H1 (cell line): ENCODE results near the gene TPMT. TPM values are rescaled to one million over a fixed set of nuclear protein-coding genes. Genes with fewer than 3 reads are reported as not detected.

Source experiments
- CTCF ChIA-PET: fragments of 300-600 bp; sonication (Branson Sonifier 250); formaldehyde crosslinking; loops from one replicate; lab custom pipeline; 2021; ENCODE audit not compliant: partially characterized antibody; lab: Charles Lee
- POLR2A ChIA-PET: fragments of 300-600 bp; sonication (Branson Sonifier 250); formaldehyde crosslinking; loops from one replicate; lab custom pipeline; 2021; ENCODE audit warnings: inconsistent platforms; ENCODE audit not compliant: partially characterized antibody; lab: Charles Lee
- DNase-seq, 2 experiments: peaks; one replicate each; pipeline versions ENCODE4 v3.0.0 to v3.0.0-alpha.2; 2010 to 2022; ENCODE audit warnings: low spot score in 2 of 2, low read depth in 1 of 2, mixed read lengths in 1 of 2
- FAIRE-seq: peaks from 2 replicates; lab custom pipeline; 2011; peaks lifted over from hg19 to GRCh38; lab: Jason Lieb, UNC
- H2AFZ ChIP-seq: 2 replicates; pipeline ENCODE4 v1.8.1; 2012; ENCODE audit warnings: low read length, inconsistent platforms
- H2AK5ac ChIP-seq: 2 replicates; pipeline ENCODE4 v1.6.1; 2013; ENCODE audit warnings: low read depth, low read length
- H2BK120ac ChIP-seq: replicated peaks from 2 replicates; pipeline ENCODE3; 2013; ENCODE audit warnings: low read depth, low read length, inconsistent platforms
- H2BK12ac ChIP-seq: 2 replicates; pipeline ENCODE4 v1.6.1; 2013; ENCODE audit warnings: low read depth, low read length
- H2BK15ac ChIP-seq: 2 replicates; pipeline ENCODE4 v1.6.1; 2013; ENCODE audit warnings: low read length
- H2BK20ac ChIP-seq: 2 replicates; pipeline ENCODE4 v1.6.1; 2013; ENCODE audit warnings: low read length
- H2BK5ac ChIP-seq: 2 replicates; pipeline ENCODE4 v1.6.1; 2013; ENCODE audit warnings: low read depth, low read length
- H3K14ac ChIP-seq: 2 replicates; pipeline ENCODE4 v1.6.1; 2013; ENCODE audit warnings: inconsistent platforms; ENCODE audit not compliant: insufficient read length
- H3K18ac ChIP-seq: 2 replicates; pipeline ENCODE4 v1.6.1; 2013; ENCODE audit warnings: low read length; ENCODE audit errors: extremely low read depth
- H3K23ac ChIP-seq: 2 replicates; pipeline ENCODE4 v1.6.1; 2013; ENCODE audit warnings: inconsistent platforms; ENCODE audit not compliant: insufficient read length
- H3K23me2 ChIP-seq: 2 replicates; pipeline ENCODE4 v1.6.1; 2013; ENCODE audit warnings: low read depth, low read length
- H3K27ac ChIP-seq: 2 replicates; pipeline ENCODE4 v1.6.1; 2011; ENCODE audit warnings: low read depth, low read length, inconsistent platforms
- H3K27me3 ChIP-seq, 4 experiments: replicated peaks in 1 of 4; 1 replicate in 1 of 4; 2 replicates in 3 of 4; pipeline versions ENCODE4 v1.6.1 to v1.8.1; 2011 to 2013; ENCODE audit warnings: low read length in 3 of 4, mild to moderate bottlenecking in 3 of 4, inconsistent platforms in 2 of 4, mixed read lengths in 2 of 4, moderate library complexity in 1 of 4; ENCODE audit not compliant: control insufficient read depth in 3 of 4, insufficient read depth in 3 of 4; ENCODE audit errors: extremely low read depth in 1 of 4
- H3K36me3 ChIP-seq, 4 experiments: 2 replicates each; pipeline versions ENCODE4 v1.6.1 to v1.8.1; 2011 to 2013; ENCODE audit warnings: mild to moderate bottlenecking in 4 of 4, low read length in 3 of 4, moderate library complexity in 2 of 4, control low read depth in 1 of 4, inconsistent platforms in 1 of 4; ENCODE audit not compliant: insufficient read depth in 4 of 4, control insufficient read depth in 2 of 4
- H3K4ac ChIP-seq: replicated peaks from 2 replicates; pipeline ENCODE3; 2013; ENCODE audit warnings: low read length, low read depth, mixed read lengths, inconsistent platforms; ENCODE audit not compliant: insufficient read length
- H3K4me1 ChIP-seq, 4 experiments: replicated peaks in 1 of 4; 1 replicate in 1 of 4; 2 replicates in 3 of 4; pipeline versions ENCODE4 v1.6.1 to v1.8.1; 2011 to 2013; ENCODE audit warnings: low read length in 3 of 4, inconsistent platforms in 2 of 4, mixed read lengths in 1 of 4; ENCODE audit not compliant: insufficient read depth in 4 of 4, control insufficient read depth in 3 of 4
- H3K4me2 ChIP-seq, 2 experiments: 2 replicates each; pipeline versions ENCODE4 v1.6.1 to v1.8.1; 2011 to 2013; ENCODE audit warnings: low read depth in 2 of 2, low read length in 2 of 2, control low read depth in 1 of 2, inconsistent platforms in 1 of 2, mild to moderate bottlenecking in 1 of 2; ENCODE audit not compliant: insufficient read depth in 1 of 2
- H3K4me3 ChIP-seq, 4 experiments: fragments of 200-600, 300-600 bp in 1 of 4; sonication (generic), shearing (Covaris generic), sonication (Bioruptor Twin) in 1 of 4; 2 replicates each; pipeline versions ENCODE4 v1.5.1 to v1.8.1; 2011 to 2016; ENCODE audit warnings: low read length in 4 of 4, low read depth in 3 of 4, control low read depth in 2 of 4, inconsistent platforms in 2 of 4, mild to moderate bottlenecking in 2 of 4, mixed read lengths in 1 of 4, moderate library complexity in 1 of 4; ENCODE audit not compliant: insufficient read depth in 2 of 4; ENCODE audit errors: extremely low read depth in 1 of 4
- H3K56ac ChIP-seq: replicated peaks from 2 replicates; pipeline ENCODE3; 2013; ENCODE audit warnings: low read depth, mild to moderate bottlenecking, mixed read lengths, low read length, inconsistent platforms; ENCODE audit not compliant: insufficient read length
- H3K79me1 ChIP-seq: 2 replicates; pipeline ENCODE4 v1.6.1; 2013; ENCODE audit warnings: low read depth, low read length, control low read depth
- H3K79me2 ChIP-seq, 2 experiments: 2 replicates each; pipeline versions ENCODE4 v1.6.1 to v1.8.1; 2012 to 2013; ENCODE audit warnings: low read length in 2 of 2, mild to moderate bottlenecking in 2 of 2, inconsistent platforms in 1 of 2; ENCODE audit not compliant: insufficient read depth in 2 of 2, control insufficient read depth in 1 of 2
- H3K9ac ChIP-seq, 4 experiments: replicated peaks in 1 of 4; 1 replicate in 1 of 4; 2 replicates in 3 of 4; pipeline versions ENCODE4 v1.6.1 to v1.8.1; 2011 to 2013; ENCODE audit warnings: low read depth in 3 of 4, low read length in 3 of 4, control low read depth in 2 of 4, mild to moderate bottlenecking in 2 of 4, moderate library complexity in 2 of 4, inconsistent platforms in 1 of 4; ENCODE audit errors: extremely low read depth in 1 of 4
- H3K9me3 ChIP-seq, 2 experiments: 2 replicates each; pipeline versions ENCODE4 v1.6.1 to v1.8.1; 2012 to 2013; ENCODE audit warnings: mild to moderate bottlenecking in 2 of 2, moderate library complexity in 2 of 2, control low read depth in 1 of 2, inconsistent platforms in 1 of 2, low read depth in 1 of 2, low read length in 1 of 2, mixed read lengths in 1 of 2; ENCODE audit not compliant: insufficient read depth in 2 of 2
- H4K20me1 ChIP-seq, 2 experiments: replicated peaks in 1 of 2; 2 replicates each; pipeline versions ENCODE3 to v1.8.1; 2011 to 2013; ENCODE audit warnings: inconsistent platforms in 2 of 2, low read length in 2 of 2, mild to moderate bottlenecking in 1 of 2; ENCODE audit not compliant: insufficient read depth in 2 of 2, control insufficient read depth in 1 of 2
- H4K5ac ChIP-seq: 2 replicates; pipeline ENCODE4 v1.6.1; 2013; ENCODE audit warnings: low read length, low read depth, mixed read lengths, inconsistent platforms; ENCODE audit not compliant: insufficient read length
- H4K8ac ChIP-seq: 2 replicates; pipeline ENCODE4 v1.8.0; 2013; ENCODE audit warnings: mild to moderate bottlenecking, moderate library complexity, low read length, inconsistent platforms; ENCODE audit not compliant: insufficient read depth; ENCODE audit errors: extremely low read depth
- H4K91ac ChIP-seq: replicated peaks from 2 replicates; pipeline ENCODE3; 2013; ENCODE audit warnings: low read length, mixed read lengths, inconsistent platforms; ENCODE audit not compliant: insufficient read length
- CHD1 ChIP-seq: IDR thresholded peaks from 2 replicates; pipeline ENCODE4 v1.6.1; 2012; ENCODE audit warnings: low read depth, low read length, improper control_type of control experiment
- EP300 ChIP-seq, 2 experiments: IDR thresholded peaks; 1 replicate in 1 of 2; 2 replicates in 1 of 2; pipeline ENCODE4 v1.6.1; 2011 to 2012; ENCODE audit warnings: low read depth in 2 of 2, low read length in 2 of 2, mild to moderate bottlenecking in 2 of 2, borderline replicate concordance in 1 of 2, inconsistent platforms in 1 of 2, moderate library complexity in 1 of 2
- KDM4A ChIP-seq: IDR thresholded peaks from one replicate; pipeline ENCODE4 v1.7.1; 2012; ENCODE audit warnings: low read depth, mild to moderate bottlenecking, moderate library complexity, low read length, inconsistent platforms; ENCODE audit not compliant: severe bottlenecking
- MAX ChIP-seq: IDR thresholded peaks from 2 replicates; pipeline ENCODE4 v1.6.1; 2012; ENCODE audit warnings: inconsistent platforms
- POLR2AphosphoS5 ChIP-seq: IDR thresholded peaks from 2 replicates; pipeline ENCODE4 v1.6.1; 2011; ENCODE audit warnings: low read depth, low read length
- RNF2 ChIP-seq: fragments of 200-900, 300-1000 bp; sonication (generic); IDR thresholded peaks from 2 replicates; pipeline ENCODE4 v1.7.1; 2016; ENCODE audit warnings: borderline replicate concordance, low read depth, mild to moderate bottlenecking, antibody characterized with exemption, low read length; ENCODE audit not compliant: poor library complexity, severe bottlenecking; ENCODE audit errors: missing control alignments
- SIN3A ChIP-seq, 2 experiments: IDR thresholded peaks in 1 of 2; conservative IDR thresholded peaks in 1 of 2; 2 replicates each; pipeline ENCODE4 v1.6.1; 2011 to 2012; ENCODE audit warnings: low read length in 2 of 2, improper control_type of control experiment in 1 of 2, low read depth in 1 of 2, mild to moderate bottlenecking in 1 of 2
- SUZ12 ChIP-seq: fragments of 200-600 bp; sonication (generic); IDR thresholded peaks from 2 replicates; pipeline ENCODE4 v1.6.1; 2012; ENCODE audit warnings: mild to moderate bottlenecking, inconsistent platforms, low read length, moderate library complexity, mixed read lengths
- WGBS, 2 experiments: shearing (Covaris generic) in 1 of 2; methylation state at CpG; one replicate each; pipeline versions ENCODE4 v1.1.6 to v1.1.7; 2013 to 2015; ENCODE audit warnings: low lambda C conversion rate in 2 of 2, mixed read lengths in 2 of 2, inconsistent platforms in 1 of 2, low coverage in 1 of 2, missing lambda C conversion rate in 1 of 2; ENCODE audit not compliant: insufficient replicate concordance in 2 of 2, insufficient coverage in 1 of 2, insufficient read length in 1 of 2; ENCODE audit errors: extremely low coverage in 1 of 2, missing lambda C conversion rate in 1 of 2; 5-methylcytosine and 5-hydroxymethylcytosine counted together
- polyA plus RNA-seq, 7 experiments: library from polyadenylated mRNA; depleted of rRNA in 3 of 7; stranded (reverse) in 5 of 7; unstranded in 2 of 7; fragments of >200 nt in 5 of 7; fragments of 200-250 nt in 2 of 7; gene quantifications; 1 replicate in 5 of 7; 2 replicates in 1 of 7; 4 replicates in 1 of 7; pipeline versions ENCODE4 v1.2.1 to v1.2.3, GENCODE V29; 2011 to 2013; ENCODE audit warnings: missing spikeins in 2 of 7, mixed read lengths in 2 of 7
- total RNA-seq: library from RNA; stranded (reverse); fragmentation: NEBNext Ultra II Directional; extraction: Animal tissue kit (Norgen Biotek cat#: 25700); gene quantifications from 2 replicates; pipeline ENCODE4 v1.2.1, GENCODE V29; 2021

The TPMT gene
- total and polyA plus RNA-seq, 2 of the 8 experiments (the other 6 are each of a cell fraction or from before 2014, with no cell fraction given), result 12.3 to 17.2 TPM

GRCh38 chr6:18081025-18081668 lies 73.7 kb downstream of the TPMT start:
- H2BK5ac ChIP-seq, result no peak overlapping the region
- H2AFZ ChIP-seq, result no peak overlapping the region
- H3K27ac ChIP-seq, result no peak overlapping the region
- no peak overlapping the region for H3K23ac ChIP-seq
- no peak overlapping the region for H2BK120ac ChIP-seq
- no peaks in the 10 kb centered on the region for H3K36me3 ChIP-seq
- no peak overlapping the region for H3K14ac ChIP-seq
- FAIRE-seq (no peak), DNase-seq (no peak)
- no peak overlapping the region for H3K4me2 ChIP-seq
- no peaks in the 10 kb centered on the region for H3K23me2 ChIP-seq
- CTCF ChIA-PET, result interaction anchor here (3.4 kb wide), 1 partner anchor 41 kb away, joined by 9 read pairs; the partner anchor contains the start of gene NHLRC1
- no peak overlapping the region for H2AK5ac ChIP-seq
- H3K4me3 ChIP-seq, result no peak overlapping the region
- H3K4me1 ChIP-seq, result no peaks in the 10 kb centered on the region
- no peaks in the 10 kb centered on the region for H3K27me3 ChIP-seq
- H3K79me2 ChIP-seq, result no peaks in the 10 kb centered on the region
- no peak overlapping the region for H2BK20ac ChIP-seq
- H4K91ac ChIP-seq, result no peak overlapping the region
- no peak overlapping the region for H2BK15ac ChIP-seq
- no peaks in the 10 kb centered on the region for H4K20me1 ChIP-seq
- POLR2A ChIA-PET, result no interaction called here
- no peaks in the 10 kb centered on the region for H3K79me1 ChIP-seq
- no peak overlapping the region for H3K9ac ChIP-seq
- WGBS, 2 experiments, result 93% methylated on average over 11 of the region's 11 CpGs; no CpG with 5 or more reads in 1 of the 2 experiments
- no peak overlapping the region for H3K18ac ChIP-seq
- no peak overlapping the region for H3K56ac ChIP-seq
- no peak overlapping the region for H4K5ac ChIP-seq
- no peaks in the 10 kb centered on the region for H3K9me3 ChIP-seq
- no peak overlapping the region for H2BK12ac ChIP-seq
- no peak overlapping the region for H4K8ac ChIP-seq
- no peak overlapping the region for H3K4ac ChIP-seq
- TF ChIP-seq MAX (no peak), EP300 (IDR thresholded peaks at IDR 0.05; ENCODE audit: borderline replicate concordance in 1 of 2, low read depth in 2 of 2, low read length in 2 of 2) (no peak), KDM4A (no peak), RNF2 (no peak), SUZ12 (no peak), CHD1 (no peak), POLR2AphosphoS5 (no peak), SIN3A (conservative IDR thresholded peaks at IDR 0.05 in 1 of 2, IDR thresholded peaks at IDR 0.05 in 1 of 2; ENCODE audit: low read depth in 1 of 2, low read length in 2 of 2) (no peak)
